ENCODE measurements around the gene SLC11A1. TPM values are rescaled to one million over a fixed set of nuclear protein-coding genes. Genes with fewer than 3 reads are reported as not detected.

SLC11A1 gene
- total and polyA plus RNA-seq, 8 donors, result 0.51 to 16.2 (median 5.3) TPM

DNA sequence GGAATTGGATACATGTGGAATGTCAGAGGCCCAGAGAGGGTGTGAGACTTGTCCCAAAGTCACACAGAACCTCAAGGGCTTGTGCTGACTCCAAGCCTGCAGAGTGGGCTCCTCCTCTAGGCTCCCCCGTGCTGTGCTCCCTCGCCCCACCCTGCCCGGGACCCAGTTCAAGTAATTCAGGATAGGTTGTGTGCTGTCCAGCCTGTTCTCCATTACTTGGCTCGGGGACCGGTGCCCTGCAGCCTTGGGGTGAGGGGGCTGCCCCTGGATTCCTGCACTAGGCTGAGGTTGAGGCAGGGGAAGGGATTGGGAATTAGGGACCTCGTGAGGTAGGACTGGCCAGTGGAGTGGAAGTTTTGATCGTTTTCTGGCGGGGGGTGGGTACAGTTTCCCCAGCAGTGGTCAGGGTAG, 20.4 kb downstream of the SLC11A1 start:
- DNase-seq (peak in 1 of 6 donors; percentile 77), ATAC-seq (no peak), FAIRE-seq (no peak)
- Histone ChIP-seq H3K4me3 (no peak overlapping the region), H3K36me3 (peaks cover 0 to 37% (median 13%) of the 10 kb centered on the region in 3 donors), H3K27me3 (no peaks in the 10 kb centered on the region), H3K9me3 (no peaks in the 10 kb centered on the region), H3K27ac (no peak overlapping the region), H3K4me1 (peaks cover 15 to 21% (median 18%) of the 10 kb centered on the region in 3 donors)
- intact Hi-C loops (cut with DNase I), result loop anchor here in 1 of 3 donors (10.0 kb wide), 1 partner anchor 252 kb away; the partner anchor contains the start of genes BCS1L and ZNF142
- 76 to 79% methylated on average over 8 of the region's 8 CpGs for WGBS, 2 donors
- TF ChIP-seq, protein P1, sequence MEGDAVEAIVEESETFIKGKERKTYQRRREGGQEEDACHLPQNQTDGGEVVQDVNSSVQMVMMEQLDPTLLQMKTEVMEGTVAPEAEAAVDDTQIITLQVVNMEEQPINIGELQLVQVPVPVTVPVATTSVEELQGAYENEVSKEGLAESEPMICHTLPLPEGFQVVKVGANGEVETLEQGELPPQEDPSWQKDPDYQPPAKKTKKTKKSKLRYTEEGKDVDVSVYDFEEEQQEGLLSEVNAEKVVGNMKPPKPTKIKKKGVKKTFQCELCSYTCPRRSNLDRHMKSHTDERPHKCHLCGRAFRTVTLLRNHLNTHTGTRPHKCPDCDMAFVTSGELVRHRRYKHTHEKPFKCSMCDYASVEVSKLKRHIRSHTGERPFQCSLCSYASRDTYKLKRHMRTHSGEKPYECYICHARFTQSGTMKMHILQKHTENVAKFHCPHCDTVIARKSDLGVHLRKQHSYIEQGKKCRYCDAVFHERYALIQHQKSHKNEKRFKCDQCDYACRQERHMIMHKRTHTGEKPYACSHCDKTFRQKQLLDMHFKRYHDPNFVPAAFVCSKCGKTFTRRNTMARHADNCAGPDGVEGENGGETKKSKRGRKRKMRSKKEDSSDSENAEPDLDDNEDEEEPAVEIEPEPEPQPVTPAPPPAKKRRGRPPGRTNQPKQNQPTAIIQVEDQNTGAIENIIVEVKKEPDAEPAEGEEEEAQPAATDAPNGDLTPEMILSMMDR (IDR thresholded peaks at IDR 0.05), result no peak

DNA sequence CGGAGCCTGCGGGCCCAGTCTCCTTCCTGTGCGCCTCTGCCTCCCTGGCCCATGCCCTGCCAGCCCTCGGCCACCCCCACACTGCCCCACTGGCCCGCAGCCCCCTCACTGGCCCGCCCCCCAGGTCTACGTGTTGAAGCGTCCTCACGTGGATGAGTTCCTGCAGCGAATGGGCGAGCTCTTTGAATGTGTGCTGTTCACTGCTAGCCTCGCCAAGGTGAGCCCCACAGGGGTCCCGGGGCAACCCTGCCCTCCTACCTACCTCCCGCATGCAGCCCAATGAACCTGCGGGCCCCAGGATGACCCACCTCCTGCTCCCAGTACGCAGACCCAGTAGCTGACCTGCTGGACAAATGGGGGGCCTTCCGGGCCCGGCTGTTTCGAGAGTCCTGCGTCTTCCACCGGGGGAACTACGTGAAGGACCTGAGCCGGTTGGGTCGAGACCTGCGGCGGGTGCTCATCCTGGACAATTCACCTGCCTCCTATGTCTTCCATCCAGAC, 20.9 kb downstream of the SLC11A1 start:
- H3K27ac ChIP-seq, result no peak overlapping the region
- no peak for ATAC-seq
- H3K9me3 ChIP-seq, result no peaks in the 10 kb centered on the region
- peaks cover 12 to 20% (median 20%) of the 10 kb centered on the region in 3 donors for H3K4me1 ChIP-seq
- H3K27me3 ChIP-seq, result no peaks in the 10 kb centered on the region
- FAIRE-seq, result no peak
- peak in 2 of 6 donors; percentile 47 to 79 for DNase-seq
- no peak overlapping the region for H3K4me3 ChIP-seq
- H3K36me3 ChIP-seq, result peaks cover 0 to 37% (median 13%) of the 10 kb centered on the region in 3 donors
- intact Hi-C loops (cut with DNase I), result loop anchor here in 1 of 3 donors (10.0 kb wide), 1 partner anchor 252 kb away; the partner anchor contains the start of genes BCS1L and ZNF142
- TF ChIP-seq, protein P1 (IDR thresholded peaks at IDR 0.05), result no peak
- 86 to 87% methylated on average over 24 to 26 of the region's 26 CpGs for WGBS, 2 donors

DNA sequence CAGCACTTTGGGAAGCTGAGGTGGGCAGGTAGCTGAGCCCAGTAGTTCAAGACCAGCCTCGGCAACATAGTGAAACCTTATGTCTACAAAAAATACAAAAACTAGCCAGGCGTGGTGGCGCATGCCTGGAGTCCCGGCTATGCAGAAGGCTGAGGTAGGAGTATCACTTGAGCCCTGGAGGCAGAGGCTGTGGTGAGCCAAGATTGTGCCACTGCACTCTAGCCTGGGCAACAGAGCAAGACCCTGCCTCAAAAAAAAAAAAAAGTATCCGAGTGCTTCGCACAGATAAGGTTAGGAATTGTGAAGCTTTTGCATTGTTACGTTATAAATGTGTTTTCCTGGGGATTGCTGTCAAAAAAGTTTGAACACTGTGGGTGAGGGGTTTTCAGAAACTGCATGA, 21.7 kb downstream of the SLC11A1 start:
- FAIRE-seq (no peak), DNase-seq (no peak), ATAC-seq (no peak)
- H3K27ac ChIP-seq, result no peak overlapping the region
- TF ChIP-seq, protein P1 (IDR thresholded peaks at IDR 0.05), result no peak
- H3K27me3 ChIP-seq, result no peaks in the 10 kb centered on the region
- intact Hi-C loops (cut with DNase I), result loop anchor here in 1 of 3 donors (10.0 kb wide), 1 partner anchor 251 kb away; the partner anchor contains the start of genes BCS1L and ZNF142
- H3K4me3 ChIP-seq, result no peak overlapping the region
- H3K9me3 ChIP-seq, result no peaks in the 10 kb centered on the region
- H3K36me3 ChIP-seq, result peaks cover 0 to 37% (median 13%) of the 10 kb centered on the region in 3 donors
- 75 to 86% methylated on average over 7 of the region's 7 CpGs for WGBS, 2 donors
- peaks cover 10 to 19% (median 17%) of the 10 kb centered on the region in 3 donors for H3K4me1 ChIP-seq

DNA sequence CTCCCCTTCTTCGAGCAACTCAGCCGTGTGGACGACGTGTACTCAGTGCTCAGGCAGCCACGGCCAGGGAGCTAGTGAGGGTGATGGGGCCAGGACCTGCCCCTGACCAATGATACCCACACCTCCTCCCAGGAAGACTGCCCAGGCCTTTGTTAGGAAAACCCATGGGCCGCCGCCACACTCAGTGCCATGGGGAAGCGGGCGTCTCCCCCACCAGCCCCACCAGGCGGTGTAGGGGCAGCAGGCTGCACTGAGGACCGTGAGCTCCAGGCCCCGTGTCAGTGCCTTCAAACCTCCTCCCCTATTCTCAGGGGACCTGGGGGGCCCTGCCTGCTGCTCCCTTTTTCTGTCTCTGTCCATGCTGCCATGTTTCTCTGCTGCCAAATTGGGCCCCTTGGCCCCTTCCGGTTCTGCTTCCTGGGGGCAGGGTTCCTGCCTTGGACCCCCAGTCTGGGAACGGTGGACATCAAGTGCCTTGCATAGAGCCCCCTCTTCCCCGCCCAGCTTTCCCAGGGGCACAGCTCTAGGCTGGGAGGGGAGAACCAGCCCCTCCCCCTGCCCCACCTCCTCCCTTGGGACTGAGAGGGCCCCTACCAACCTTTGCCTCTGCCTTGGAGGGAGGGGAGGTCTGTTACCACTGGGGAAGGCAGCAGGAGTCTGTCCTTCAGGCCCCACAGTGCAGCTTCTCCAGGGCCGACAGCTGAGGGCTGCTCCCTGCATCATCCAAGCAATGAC, 22.4 kb downstream of the SLC11A1 start:
- H3K27me3 ChIP-seq, result no peaks in the 10 kb centered on the region
- ATAC-seq, result no peak
- peak in 4 of 6 donors; percentile 21 to 74 (median 47) for DNase-seq
- H3K27ac ChIP-seq, result no peak overlapping the region
- H3K4me3 ChIP-seq, result no peak overlapping the region
- intact Hi-C loops (cut with DNase I), result loop anchor here in 2 of 3 donors (5.0 to 10.0 kb wide), 2 partner anchors 248 to 250 kb away; partner anchors contain the start of genes BCS1L (in 1 of the 2) and ZNF142 (in 1 of the 2)
- no peaks in the 10 kb centered on the region for H3K9me3 ChIP-seq
- peaks cover 10 to 19% (median 17%) of the 10 kb centered on the region in 3 donors for H3K4me1 ChIP-seq
- FAIRE-seq, result no peak
- WGBS, 2 donors, result 79 to 86% methylated on average over 16 of the region's 16 CpGs
- peaks cover 0 to 37% (median 13%) of the 10 kb centered on the region in 3 donors for H3K36me3 ChIP-seq
- TF ChIP-seq, protein P1 (IDR thresholded peaks at IDR 0.05), result no peak
